ENCODE measurements around the gene LRP5. TPM values are rescaled to one million over a fixed set of nuclear protein-coding genes. Genes with fewer than 3 reads are reported as not detected.
A peak's percentile ranks its signal among the peaks of the same experiment; 100 is the strongest.
"Not testable (repeated sequence)": the region's sequence is repeated elsewhere in the genome, so short reads cannot be mapped to it uniquely, and the experiment has no call there.

The LRP5 gene
- total and polyA plus RNA-seq, 8 donors: 11.8 to 152 (median 44.2) TPM

DNA sequence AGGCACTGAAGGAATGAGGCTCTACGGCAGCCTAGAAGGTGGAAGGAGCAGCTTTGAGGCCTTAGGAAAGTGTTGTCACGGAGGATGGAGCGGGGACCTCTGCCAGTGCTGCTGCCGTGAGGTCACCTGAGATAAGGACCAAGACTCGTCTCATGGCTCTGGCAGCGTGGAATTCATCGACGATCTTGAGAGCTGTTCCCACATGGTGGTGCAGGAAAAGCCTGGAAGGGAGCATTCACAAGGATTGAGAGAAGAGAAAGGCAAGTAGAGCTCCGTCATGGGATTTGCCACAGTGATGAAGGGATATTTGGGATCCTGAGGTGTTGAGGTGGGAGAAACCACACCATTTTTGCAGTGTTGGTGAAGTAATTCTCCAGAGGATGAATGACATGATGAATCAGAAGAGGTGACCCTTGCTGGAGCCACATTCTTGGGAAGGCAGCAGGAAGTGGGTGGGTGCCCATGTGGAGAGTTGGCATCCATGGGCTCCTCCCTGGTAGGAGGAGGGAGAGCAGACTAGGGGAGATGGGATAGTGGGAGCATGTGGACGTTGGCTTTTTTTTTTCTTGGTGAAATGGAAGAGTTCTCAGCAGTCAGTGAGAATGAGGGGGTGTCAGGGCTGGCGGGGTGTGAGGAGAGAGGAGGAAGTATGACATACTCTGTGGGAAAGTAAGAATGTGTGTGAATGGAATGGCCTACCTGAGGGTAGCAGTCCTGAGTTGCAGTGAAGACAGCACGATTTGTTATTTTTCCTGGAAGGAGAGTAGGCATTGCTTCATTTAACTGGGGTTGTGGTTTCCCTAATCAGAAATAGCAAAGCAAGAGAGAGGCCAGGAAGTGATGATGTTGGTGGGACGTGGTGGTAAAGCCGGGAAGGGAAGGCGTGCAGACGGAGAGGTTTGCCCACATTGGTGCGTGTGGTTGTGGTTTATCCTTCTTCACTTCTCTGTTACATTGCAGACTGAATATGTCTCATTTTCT lies 159.3 kb downstream of the LRP5 start:
- 76 to 86% (median 79%) methylated on average over 17 of the region's 17 CpGs for WGBS, 5 donors

DNA sequence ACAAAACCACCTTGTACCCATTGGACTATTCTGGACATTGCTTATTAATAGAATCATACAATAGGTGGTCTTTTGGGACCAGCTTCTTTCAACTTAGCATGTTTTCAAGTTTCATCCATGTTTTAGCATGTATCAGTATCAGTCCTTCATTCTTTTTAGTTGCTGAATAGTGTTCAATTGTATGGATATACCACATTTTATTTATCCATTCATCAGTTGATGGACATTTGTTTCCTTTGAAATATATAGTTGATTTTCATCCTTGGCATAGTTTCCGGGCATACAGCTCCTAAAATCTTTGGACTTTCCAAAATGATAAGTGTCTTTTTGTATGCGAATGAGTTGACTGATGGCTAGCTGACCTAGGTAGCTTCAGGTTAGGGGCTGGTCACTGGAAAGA lies 160.4 kb downstream of the LRP5 start:
- H3K4me3 ChIP-seq: no peak overlapping the region

More for the DNA sequence above, 159.3 kb downstream of the LRP5 start:
- no peaks in the 10 kb centered on the region for H3K9me3 ChIP-seq
- no peak for DNase-seq
- H3K27ac ChIP-seq: peak overlapping the region in 1 of 5 donors; percentile 50
- peaks cover 59 to 92% (median 74%) of the 10 kb centered on the region in 4 donors for H3K4me1 ChIP-seq
- no peaks in the 10 kb centered on the region for H3K27me3 ChIP-seq
- H3K4me3 ChIP-seq: no peak overlapping the region
- intact Hi-C loops (cut with DNase I; ENCODE audit: low total_unique reads): no loop called here
- H3K36me3 ChIP-seq: peaks cover 0 to 5% (median 0%) of the 10 kb centered on the region in 4 donors
- TF ChIP-seq EP300 (IDR thresholded peaks at IDR 0.05): no peak
- no peak for TF ChIP-seq POLR2AphosphoS5 (IDR thresholded peaks at IDR 0.05)
- TF ChIP-seq POLR2A (IDR thresholded peaks at IDR 0.05): no peak
- TF ChIP-seq, protein P1, sequence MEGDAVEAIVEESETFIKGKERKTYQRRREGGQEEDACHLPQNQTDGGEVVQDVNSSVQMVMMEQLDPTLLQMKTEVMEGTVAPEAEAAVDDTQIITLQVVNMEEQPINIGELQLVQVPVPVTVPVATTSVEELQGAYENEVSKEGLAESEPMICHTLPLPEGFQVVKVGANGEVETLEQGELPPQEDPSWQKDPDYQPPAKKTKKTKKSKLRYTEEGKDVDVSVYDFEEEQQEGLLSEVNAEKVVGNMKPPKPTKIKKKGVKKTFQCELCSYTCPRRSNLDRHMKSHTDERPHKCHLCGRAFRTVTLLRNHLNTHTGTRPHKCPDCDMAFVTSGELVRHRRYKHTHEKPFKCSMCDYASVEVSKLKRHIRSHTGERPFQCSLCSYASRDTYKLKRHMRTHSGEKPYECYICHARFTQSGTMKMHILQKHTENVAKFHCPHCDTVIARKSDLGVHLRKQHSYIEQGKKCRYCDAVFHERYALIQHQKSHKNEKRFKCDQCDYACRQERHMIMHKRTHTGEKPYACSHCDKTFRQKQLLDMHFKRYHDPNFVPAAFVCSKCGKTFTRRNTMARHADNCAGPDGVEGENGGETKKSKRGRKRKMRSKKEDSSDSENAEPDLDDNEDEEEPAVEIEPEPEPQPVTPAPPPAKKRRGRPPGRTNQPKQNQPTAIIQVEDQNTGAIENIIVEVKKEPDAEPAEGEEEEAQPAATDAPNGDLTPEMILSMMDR (IDR thresholded peaks at IDR 0.05): no peak

DNA sequence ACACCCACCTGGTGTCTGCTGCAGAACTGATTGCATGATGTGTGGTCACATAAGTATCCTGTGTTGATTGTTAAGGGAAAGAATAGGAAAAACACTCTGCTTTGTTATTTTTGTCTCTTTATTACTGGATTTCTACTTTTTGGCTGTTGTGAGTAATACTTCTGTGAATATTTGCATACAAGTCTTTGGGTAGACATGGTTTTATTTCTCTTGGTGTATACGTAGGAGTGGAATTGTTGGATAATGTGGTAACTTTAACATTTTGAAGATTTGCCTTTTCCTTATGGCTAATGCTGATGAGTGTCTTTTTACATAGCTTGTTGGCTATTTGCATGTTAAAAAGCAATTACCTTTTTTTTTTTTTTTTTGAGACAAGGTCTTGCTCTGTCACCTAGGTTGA lies 161.3 kb downstream of the LRP5 start:
- no peak for DNase-seq
- no peak overlapping the region for H3K4me3 ChIP-seq
- H3K27me3 ChIP-seq: no peaks in the 10 kb centered on the region
- TF ChIP-seq EP300 (IDR thresholded peaks at IDR 0.05): no peak
- TF ChIP-seq, protein P1 (IDR thresholded peaks at IDR 0.05): no peak
- TF ChIP-seq POLR2A (IDR thresholded peaks at IDR 0.05): no peak
- TF ChIP-seq POLR2AphosphoS5 (IDR thresholded peaks at IDR 0.05): no peak
- H3K9me3 ChIP-seq: no peaks in the 10 kb centered on the region
- WGBS, 5 donors: 64 to 83% (median 76%) methylated on average over 1 of the region's 1 CpG
- peaks cover 0 to 5% (median 0%) of the 10 kb centered on the region in 4 donors for H3K36me3 ChIP-seq
- H3K4me1 ChIP-seq: peaks cover 48 to 88% (median 65%) of the 10 kb centered on the region in 4 donors
- intact Hi-C loops (cut with DNase I; ENCODE audit: low total_unique reads): no loop called here
- peak overlapping the region in 1 of 5 donors; percentile 42 for H3K27ac ChIP-seq

More for the DNA sequence above, 160.4 kb downstream of the LRP5 start:
- Histone ChIP-seq H3K36me3 (peaks cover 0 to 5% (median 0%) of the 10 kb centered on the region in 4 donors), H3K27ac (peak overlapping the region in 1 of 5 donors; percentile 42), H3K9me3 (no peaks in the 10 kb centered on the region), H3K4me1 (peaks cover 55 to 91% (median 70%) of the 10 kb centered on the region in 4 donors), H3K27me3 (no peaks in the 10 kb centered on the region)
- intact Hi-C loops (cut with DNase I; ENCODE audit: low total_unique reads): no loop called here
- no peak for DNase-seq
- TF ChIP-seq POLR2AphosphoS5 (IDR thresholded peaks at IDR 0.05): no peak
- TF ChIP-seq, protein P1 (IDR thresholded peaks at IDR 0.05): no peak
- TF ChIP-seq POLR2A (IDR thresholded peaks at IDR 0.05): no peak
- no peak for TF ChIP-seq EP300 (IDR thresholded peaks at IDR 0.05)
- WGBS, 5 donors: 93 to 98% (median 98%) methylated on average over 2 of the region's 2 CpGs

DNA sequence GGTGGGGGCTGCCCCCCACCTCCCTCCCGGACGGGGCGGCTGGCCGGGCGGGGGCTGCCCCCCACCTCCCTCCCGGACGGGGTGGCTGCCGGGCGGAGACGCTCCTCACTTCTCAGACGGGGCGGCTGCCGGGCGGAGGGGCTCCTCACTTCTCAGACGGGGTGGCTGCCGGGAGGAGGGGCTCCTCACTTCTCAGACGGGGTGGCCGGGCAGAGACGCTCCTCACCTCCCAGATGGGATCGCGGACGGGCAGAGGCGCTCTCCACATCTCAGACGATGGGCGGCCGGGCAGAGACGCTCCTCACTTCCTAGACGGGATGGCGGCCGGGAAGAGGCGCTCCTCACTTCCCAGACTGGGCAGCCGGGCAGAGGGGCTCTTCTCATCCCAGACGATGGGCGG lies 163.2 kb downstream of the LRP5 start:
- DNase-seq; H3K4me3 ChIP-seq; H3K27ac ChIP-seq; H3K9me3 ChIP-seq; H3K36me3 ChIP-seq; H3K27me3 ChIP-seq; intact Hi-C loops (cut with DNase I; ENCODE audit: low total_unique reads): not testable (repeated sequence)
- H3K4me1 ChIP-seq: peaks cover 38 to 87% (median 60%) of the 10 kb centered on the region in 4 donors
- 91 to 97% (median 94%) methylated on average over 17 to 33 of the region's 34 CpGs; no CpG with 5 or more reads in 1 of the 5 donors for WGBS, 5 donors
